Fibroblast of skin of left biceps (primary cell): ENCODE measurements around the gene TGFBR3L.

Experiments
- DNase-seq, 2 experiments: peaks; one replicate each; pipeline ENCODE4 v3.0.0-alpha.2; 2013; ENCODE audit warnings: low read depth in 2 of 2

TGFBR3L gene

GRCh38 chr19:7904074-7905020, 10.3 kb upstream of the TGFBR3L start:
- DNase-seq: no peak

- no peak for DNase-seq
These were observed 9.4 kb upstream of the TGFBR3L start for GRCh38 chr19:7905268-7905667.

- no peak for DNase-seq
These were observed 8.8 kb upstream of the TGFBR3L start for GRCh38 chr19:7905859-7906258.

- DNase-seq: no peak
These were observed 7.5 kb upstream of the TGFBR3L start for GRCh38 chr19:7907122-7907521.

- no peak for DNase-seq
These were observed 7.1 kb upstream of the TGFBR3L start for GRCh38 chr19:7907544-7907943.

GRCh38 chr19:7908078-7908699, 6.4 kb upstream of the TGFBR3L start:
- no peak for DNase-seq

GRCh38 chr19:7908742-7909461, 5.7 kb upstream of the TGFBR3L start:
- no peak for DNase-seq

- no peak for DNase-seq
These were observed 5.1 kb upstream of the TGFBR3L start for GRCh38 chr19:7909471-7910067.

- DNase-seq: no peak
These were observed 4.1 kb upstream of the TGFBR3L start for GRCh38 chr19:7910321-7911161.

- DNase-seq: no peak
These were observed 3.0 kb upstream of the TGFBR3L start for GRCh38 chr19:7911508-7912143.

- no peak for DNase-seq
These were observed 2.4 kb upstream of the TGFBR3L start for GRCh38 chr19:7912144-7912696.

GRCh38 chr19:7912697-7913564, 1.7 kb upstream of the TGFBR3L start:
- DNase-seq: no peak

GRCh38 chr19:7913652-7914051, 978 bp upstream of the TGFBR3L start:
- no peak for DNase-seq

- no peak for DNase-seq
These were observed 531 bp upstream of the TGFBR3L start for GRCh38 chr19:7914099-7914498.

- DNase-seq: no peak
These were observed 846 bp downstream of the TGFBR3L start for GRCh38 chr19:7915250-7916102.

GRCh38 chr19:7916103-7916954, 1.7 kb downstream of the TGFBR3L start:
- no peak for DNase-seq

GRCh38 chr19:7916955-7917266, 2.3 kb downstream of the TGFBR3L start:
- no peak for DNase-seq
